Neural cell (in vitro differentiated cells): ENCODE data around the gene AFTPH. TPM values are rescaled to one million over a fixed set of nuclear protein-coding genes. Genes with fewer than 3 reads are reported as not detected.

Experiments used
- H2AFZ ChIP-seq: fragments of 200-600, 300-800 bp; sonication (generic), shearing (Covaris generic); 2 replicates; pipeline ENCODE4 v1.6.0; 2014; ENCODE audit warnings: low read depth, mild to moderate bottlenecking, antibody characterized with exemption, low read length, moderate library complexity
- H3F3A ChIP-seq: fragments of 200-600 bp; shearing (Covaris generic); 2 replicates; pipeline ENCODE4 v1.6.1; 2016; ENCODE audit warnings: mild to moderate bottlenecking, moderate library complexity, mixed read lengths, antibody characterized with exemption, low read length; ENCODE audit not compliant: insufficient read depth, poor library complexity, severe bottlenecking
- H3K27ac ChIP-seq: fragments of 200-600, 300-800 bp; sonication (generic), shearing (Covaris generic); 2 replicates; pipeline ENCODE4 v1.5.1; 2014; ENCODE audit warnings: mild to moderate bottlenecking, low read length, moderate library complexity
- H3K27me3 ChIP-seq: fragments of 300-800, 200-600 bp; sonication (generic), shearing (Covaris generic); 2 replicates; pipeline ENCODE4 v1.6.0; 2014; ENCODE audit warnings: mild to moderate bottlenecking, low read depth, low read length, moderate library complexity; ENCODE audit not compliant: insufficient read depth
- H3K36me3 ChIP-seq: fragments of 300-800, 200-600 bp; sonication (generic), shearing (Covaris generic); 2 replicates; pipeline ENCODE4 v1.5.1; 2014; ENCODE audit warnings: mild to moderate bottlenecking, antibody characterized with exemption, low read length, moderate library complexity; ENCODE audit not compliant: insufficient read depth
- H3K4me2 ChIP-seq: fragments of 300-800, 200-600 bp; sonication (generic), shearing (Covaris generic); 2 replicates; pipeline ENCODE4 v1.6.0; 2014; ENCODE audit warnings: mild to moderate bottlenecking, low read length
- H3K4me3 ChIP-seq: fragments of 300-800, 200-600 bp; sonication (generic), shearing (Covaris generic); 2 replicates; pipeline ENCODE4 v1.5.1; 2014; ENCODE audit warnings: mild to moderate bottlenecking, low read length, moderate library complexity
- H3K79me2 ChIP-seq: fragments of 200-600 bp; shearing (Covaris generic); replicated peaks from 2 replicates; pipeline ENCODE4 v1.6.0; 2014; ENCODE audit warnings: mild to moderate bottlenecking, low read length, moderate library complexity; ENCODE audit not compliant: insufficient read depth
- H3K9ac ChIP-seq: fragments of 300-800, 200-600 bp; sonication (generic), shearing (Covaris generic); 2 replicates; pipeline ENCODE4 v1.6.1; 2016; ENCODE audit warnings: mild to moderate bottlenecking, low read length, mixed read lengths
- H3K9me2 ChIP-seq: fragments of 200-600 bp; shearing (Covaris generic); 2 replicates; pipeline ENCODE4 v1.6.1; 2016; ENCODE audit warnings: mild to moderate bottlenecking, low read length, mixed read lengths; ENCODE audit not compliant: insufficient read depth
- H3K9me3 ChIP-seq: fragments of 200-600, 300-800 bp; sonication (generic), shearing (Covaris generic); 2 replicates; pipeline ENCODE4 v1.6.1; 2016; ENCODE audit warnings: mild to moderate bottlenecking, mixed run types, low read length, moderate library complexity, mixed read lengths
- H4K20me1 ChIP-seq: fragments of 200-600 bp; shearing (Covaris generic); 2 replicates; pipeline ENCODE4 v1.6.1; 2016; ENCODE audit warnings: mild to moderate bottlenecking, mixed run types; ENCODE audit not compliant: insufficient read depth
- CTCF ChIP-seq: fragments of 450-650 bp; IDR thresholded peaks from 2 replicates; pipeline ENCODE4 v1.5.1; 2014; ENCODE audit warnings: antibody characterized with exemption, mild to moderate bottlenecking, moderate library complexity; ENCODE audit not compliant: poor library complexity, severe bottlenecking
- EP300 ChIP-seq: fragments of 450-650 bp; conservative IDR thresholded peaks from 2 replicates; pipeline ENCODE4 v1.6.1; 2014; ENCODE audit warnings: antibody characterized with exemption, mild to moderate bottlenecking, moderate library complexity; ENCODE audit not compliant: poor library complexity, severe bottlenecking
- EZH2 ChIP-seq: fragments of 200-600, 300-800 bp; shearing (Covaris generic), sonication (generic); IDR thresholded peaks from 2 replicates; pipeline ENCODE4 v1.6.1; 2014; ENCODE audit warnings: antibody characterized with exemption, low read length, borderline replicate concordance, mild to moderate bottlenecking; ENCODE audit not compliant: insufficient read depth, poor library complexity, severe bottlenecking
- MXI1 ChIP-seq: fragments of 450-650 bp; conservative IDR thresholded peaks from 2 replicates; pipeline ENCODE4 v1.6.1; 2014; ENCODE audit warnings: antibody characterized with exemption, mild to moderate bottlenecking; ENCODE audit not compliant: poor library complexity, severe bottlenecking
- POLR2AphosphoS5 ChIP-seq: IDR thresholded peaks from 2 replicates; pipeline ENCODE4 v1.6.1; 2012
- RAD21 ChIP-seq: fragments of 450-650 bp; conservative IDR thresholded peaks from 2 replicates; pipeline ENCODE4 v1.6.1; 2014; ENCODE audit warnings: antibody characterized with exemption, mild to moderate bottlenecking, moderate library complexity
- SMC3 ChIP-seq: fragments of 450-650 bp; conservative IDR thresholded peaks from 2 replicates; pipeline ENCODE4 v1.6.1; 2014; ENCODE audit warnings: antibody characterized with exemption, mild to moderate bottlenecking, moderate library complexity; ENCODE audit not compliant: poor library complexity
- TAF1 ChIP-seq: IDR thresholded peaks from 2 replicates; pipeline ENCODE4 v1.6.1; 2012; ENCODE audit warnings: low read depth
- polyA plus RNA-seq: library from polyadenylated mRNA; depleted of rRNA; stranded (reverse); fragments of >200 nt; gene quantifications from 2 replicates; pipeline ENCODE4 v1.2.3, GENCODE V29; 2014
- TF ChIP-seq, protein P1 (sequence below): IDR thresholded peaks from 2 replicates; pipeline ENCODE4 v1.6.1; 2012; ENCODE audit warnings: borderline replicate concordance

Gene AFTPH
- polyA plus RNA-seq, 1 donor from 2014 or later: 63.0 TPM

DNA sequence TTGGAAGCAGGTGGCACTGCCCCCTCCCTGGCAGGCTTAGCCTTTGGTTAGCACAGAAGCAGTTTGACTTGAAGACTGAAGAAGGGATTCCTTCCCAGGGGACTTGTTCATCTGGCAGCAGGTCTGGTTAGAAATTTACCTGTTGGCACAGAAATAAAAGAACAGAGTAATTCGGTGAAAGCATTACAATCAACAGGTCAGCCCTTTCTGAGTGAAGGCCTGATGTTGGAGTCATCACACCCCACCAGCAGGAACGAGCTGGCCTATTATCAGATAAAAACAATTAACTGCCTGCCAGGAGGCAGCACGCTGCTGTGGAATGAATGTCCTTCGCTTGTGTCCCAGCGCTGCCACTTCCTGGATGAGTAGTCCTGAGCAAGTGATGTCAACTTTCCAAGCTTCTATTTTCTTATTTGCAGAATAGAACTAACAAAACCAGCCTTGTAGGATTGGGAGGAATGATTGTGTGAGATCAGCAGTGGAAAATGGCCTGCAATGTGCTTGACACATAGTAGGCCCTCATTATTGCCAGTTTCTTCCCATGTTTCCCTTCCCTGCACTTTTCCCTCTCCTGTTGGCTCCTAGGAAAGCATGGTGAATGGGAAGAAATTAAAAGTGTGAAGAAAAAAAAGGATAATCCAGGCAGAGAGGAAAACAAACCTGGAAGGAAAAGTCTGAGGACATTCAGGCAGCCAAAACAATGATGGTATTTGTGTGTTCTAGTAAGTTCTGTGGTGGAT is 41.2 kb upstream of the AFTPH start:
- Histone ChIP-seq H3K9ac (no peak overlapping the region), H3K27ac (no peak overlapping the region), H3F3A (no peaks in the 10 kb centered on the region), H3K27me3 (no peaks in the 10 kb centered on the region), H2AFZ (no peak overlapping the region), H3K4me3 (no peak overlapping the region), H3K9me2 (no peaks in the 10 kb centered on the region), H3K36me3 (no peaks in the 10 kb centered on the region), H3K79me2 (no peaks in the 10 kb centered on the region), H3K4me2 (no peak overlapping the region), H3K9me3 (no peaks in the 10 kb centered on the region), H4K20me1 (no peaks in the 10 kb centered on the region)
- TF ChIP-seq, protein P1, sequence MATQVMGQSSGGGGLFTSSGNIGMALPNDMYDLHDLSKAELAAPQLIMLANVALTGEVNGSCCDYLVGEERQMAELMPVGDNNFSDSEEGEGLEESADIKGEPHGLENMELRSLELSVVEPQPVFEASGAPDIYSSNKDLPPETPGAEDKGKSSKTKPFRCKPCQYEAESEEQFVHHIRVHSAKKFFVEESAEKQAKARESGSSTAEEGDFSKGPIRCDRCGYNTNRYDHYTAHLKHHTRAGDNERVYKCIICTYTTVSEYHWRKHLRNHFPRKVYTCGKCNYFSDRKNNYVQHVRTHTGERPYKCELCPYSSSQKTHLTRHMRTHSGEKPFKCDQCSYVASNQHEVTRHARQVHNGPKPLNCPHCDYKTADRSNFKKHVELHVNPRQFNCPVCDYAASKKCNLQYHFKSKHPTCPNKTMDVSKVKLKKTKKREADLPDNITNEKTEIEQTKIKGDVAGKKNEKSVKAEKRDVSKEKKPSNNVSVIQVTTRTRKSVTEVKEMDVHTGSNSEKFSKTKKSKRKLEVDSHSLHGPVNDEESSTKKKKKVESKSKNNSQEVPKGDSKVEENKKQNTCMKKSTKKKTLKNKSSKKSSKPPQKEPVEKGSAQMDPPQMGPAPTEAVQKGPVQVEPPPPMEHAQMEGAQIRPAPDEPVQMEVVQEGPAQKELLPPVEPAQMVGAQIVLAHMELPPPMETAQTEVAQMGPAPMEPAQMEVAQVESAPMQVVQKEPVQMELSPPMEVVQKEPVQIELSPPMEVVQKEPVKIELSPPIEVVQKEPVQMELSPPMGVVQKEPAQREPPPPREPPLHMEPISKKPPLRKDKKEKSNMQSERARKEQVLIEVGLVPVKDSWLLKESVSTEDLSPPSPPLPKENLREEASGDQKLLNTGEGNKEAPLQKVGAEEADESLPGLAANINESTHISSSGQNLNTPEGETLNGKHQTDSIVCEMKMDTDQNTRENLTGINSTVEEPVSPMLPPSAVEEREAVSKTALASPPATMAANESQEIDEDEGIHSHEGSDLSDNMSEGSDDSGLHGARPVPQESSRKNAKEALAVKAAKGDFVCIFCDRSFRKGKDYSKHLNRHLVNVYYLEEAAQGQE: no peak
- no peak for TF ChIP-seq TAF1
- no peak for TF ChIP-seq MXI1
- TF ChIP-seq EZH2: no peak
- TF ChIP-seq SMC3: no peak
- TF ChIP-seq POLR2AphosphoS5: no peak
- TF ChIP-seq CTCF: no peak
- TF ChIP-seq RAD21: no peak
- TF ChIP-seq EP300: no peak

- no peaks in the 10 kb centered on the region for H3K9me2 ChIP-seq
- H3K9me3 ChIP-seq: no peaks in the 10 kb centered on the region
- no peaks in the 10 kb centered on the region for H4K20me1 ChIP-seq
- H3K27me3 ChIP-seq: no peaks in the 10 kb centered on the region
- TF ChIP-seq POLR2AphosphoS5: no peak
- TF ChIP-seq EP300: no peak
- TF ChIP-seq EZH2: no peak
- TF ChIP-seq RAD21: no peak
- TF ChIP-seq TAF1: no peak
- TF ChIP-seq CTCF: no peak
- no peak for TF ChIP-seq MXI1
- TF ChIP-seq, protein P1: no peak
- TF ChIP-seq SMC3: no peak
- H3K4me2 ChIP-seq: no peak overlapping the region
- no peak overlapping the region for H3K27ac ChIP-seq
- H3K36me3 ChIP-seq: no peaks in the 10 kb centered on the region
- no peak overlapping the region for H2AFZ ChIP-seq
- H3K4me3 ChIP-seq: no peak overlapping the region
- H3K9ac ChIP-seq: no peak overlapping the region
- no peaks in the 10 kb centered on the region for H3K79me2 ChIP-seq
- H3F3A ChIP-seq: no peaks in the 10 kb centered on the region
Observed at GRCh38 chr2:64485331-64485730, 38.8 kb upstream of the AFTPH start.
